OCI-LY3 (cell line): Measurements from ENCODE around the gene WAS.
"Not testable (repeated sequence)": the region's sequence is repeated elsewhere in the genome, so short reads cannot be mapped to it uniquely, and the experiment has no call there.

Source experiments
- CTCF ChIP-seq: fragments of 200-600, 300-600 bp; sonication (generic); IDR thresholded peaks from 2 replicates; pipeline ENCODE4 v1.5.1; 2014; ENCODE audit warnings: antibody characterized with exemption, low read length, low read depth
- EZH2phosphoT487 ChIP-seq: fragments of 200-600 bp; shearing (Covaris generic); IDR thresholded peaks from 2 replicates; pipeline ENCODE4 v1.6.1; 2018; ENCODE audit warnings: antibody characterized with exemption, mixed run types, low read depth

GRCh38 chrX:48691746-48692145, 8.1 kb downstream of the WAS start:
- TF ChIP-seq CTCF, EZH2phosphoT487: not testable (repeated sequence)
